LNCAP (cell line): ENCODE results near the gene METTL8.

Experiments
- CTCF ChIP-seq: fragments of 450-650 bp; IDR thresholded peaks from 2 replicates; pipeline ENCODE4 v1.5.1; 2017; ENCODE audit warnings: mild to moderate bottlenecking

METTL8 gene

GRCh38 chr2:171470129-171470528 lies 36.3 kb upstream of the METTL8 start:
- TF ChIP-seq CTCF = no peak

- TF ChIP-seq CTCF = no peak
Measured at GRCh38 chr2:171469176-171469575, 35.4 kb upstream of the METTL8 start.

- TF ChIP-seq CTCF = no peak
Measured at GRCh38 chr2:171460537-171460936, 26.7 kb upstream of the METTL8 start.

GRCh38 chr2:171459498-171459897 lies 25.7 kb upstream of the METTL8 start:
- TF ChIP-seq CTCF = no peak

- TF ChIP-seq CTCF = no peak
Measured at GRCh38 chr2:171452773-171453172, 19.0 kb upstream of the METTL8 start.

- TF ChIP-seq CTCF = no peak
Measured at GRCh38 chr2:171451074-171451473, 17.3 kb upstream of the METTL8 start.

GRCh38 chr2:171447675-171448074 lies 13.9 kb upstream of the METTL8 start:
- no peak for TF ChIP-seq CTCF

- TF ChIP-seq CTCF = no peak
Measured at GRCh38 chr2:171441470-171441869, 7.7 kb upstream of the METTL8 start.
